SK-N-SH treated with all-trans-retinoic acid at 6 μM for 48 hours (cell line): ENCODE data around the gene TMSB15B.

Source experiments
- RARB ChIP-seq: fragments of 250-450 bp; sonication (Bioruptor Pico); IDR thresholded peaks from 2 replicates; pipeline ENCODE4 v1.8.0; 2021; ENCODE audit warnings: mild to moderate bottlenecking, moderate library complexity
- TF ChIP-seq, protein P1 (sequence below): fragments of 250-450 bp; sonication (Bioruptor Pico); IDR thresholded peaks from 2 replicates; pipeline ENCODE4 v1.8.0; 2021; ENCODE audit warnings: low read depth, mild to moderate bottlenecking, moderate library complexity, borderline replicate concordance
- TF ChIP-seq, protein P2 (sequence below): fragments of 250-450 bp; sonication (Bioruptor Pico); IDR thresholded peaks from 2 replicates; pipeline ENCODE4 v1.5.1; 2020; ENCODE audit warnings: low read depth, mild to moderate bottlenecking, moderate library complexity

DNA sequence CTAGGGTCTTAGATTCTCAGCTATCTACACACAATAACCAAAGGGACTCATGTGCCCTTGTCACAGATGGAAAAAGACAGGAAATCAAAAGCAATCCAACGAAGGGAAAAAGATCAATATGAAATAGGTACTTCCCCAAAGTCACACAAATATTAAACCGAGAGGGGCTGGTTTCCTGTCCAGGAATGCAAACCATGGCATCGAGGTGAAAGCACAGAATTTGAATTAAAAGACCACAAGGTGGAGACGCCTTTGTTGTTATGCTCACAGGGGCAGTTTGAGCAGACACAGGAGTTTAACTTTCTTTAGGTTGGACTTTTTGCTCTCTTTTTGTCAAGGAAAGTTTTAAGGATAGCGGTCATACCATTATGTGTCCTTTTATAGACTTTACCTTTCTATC is 36.8 kb downstream of the TMSB15B start:
- TF ChIP-seq, protein P1, sequence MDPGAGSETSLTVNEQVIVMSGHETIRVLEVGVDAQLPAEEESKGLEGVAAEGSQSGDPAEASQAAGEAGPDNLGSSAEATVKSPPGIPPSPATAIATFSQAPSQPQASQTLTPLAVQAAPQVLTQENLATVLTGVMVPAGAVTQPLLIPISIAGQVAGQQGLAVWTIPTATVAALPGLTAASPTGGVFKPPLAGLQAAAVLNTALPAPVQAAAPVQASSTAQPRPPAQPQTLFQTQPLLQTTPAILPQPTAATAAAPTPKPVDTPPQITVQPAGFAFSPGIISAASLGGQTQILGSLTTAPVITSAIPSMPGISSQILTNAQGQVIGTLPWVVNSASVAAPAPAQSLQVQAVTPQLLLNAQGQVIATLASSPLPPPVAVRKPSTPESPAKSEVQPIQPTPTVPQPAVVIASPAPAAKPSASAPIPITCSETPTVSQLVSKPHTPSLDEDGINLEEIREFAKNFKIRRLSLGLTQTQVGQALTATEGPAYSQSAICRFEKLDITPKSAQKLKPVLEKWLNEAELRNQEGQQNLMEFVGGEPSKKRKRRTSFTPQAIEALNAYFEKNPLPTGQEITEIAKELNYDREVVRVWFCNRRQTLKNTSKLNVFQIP (CRISPR knock-in tag): no peak
- TF ChIP-seq, protein P2, sequence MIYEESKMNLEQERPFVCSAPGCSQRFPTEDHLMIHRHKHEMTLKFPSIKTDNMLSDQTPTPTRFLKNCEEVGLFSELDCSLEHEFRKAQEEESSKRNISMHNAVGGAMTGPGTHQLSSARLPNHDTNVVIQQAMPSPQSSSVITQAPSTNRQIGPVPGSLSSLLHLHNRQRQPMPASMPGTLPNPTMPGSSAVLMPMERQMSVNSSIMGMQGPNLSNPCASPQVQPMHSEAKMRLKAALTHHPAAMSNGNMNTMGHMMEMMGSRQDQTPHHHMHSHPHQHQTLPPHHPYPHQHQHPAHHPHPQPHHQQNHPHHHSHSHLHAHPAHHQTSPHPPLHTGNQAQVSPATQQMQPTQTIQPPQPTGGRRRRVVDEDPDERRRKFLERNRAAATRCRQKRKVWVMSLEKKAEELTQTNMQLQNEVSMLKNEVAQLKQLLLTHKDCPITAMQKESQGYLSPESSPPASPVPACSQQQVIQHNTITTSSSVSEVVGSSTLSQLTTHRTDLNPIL: no peak
- TF ChIP-seq RARB (CRISPR knock-in tag): no peak
